Omental fat pad (tissue), 4 donors: ENCODE data around the gene CLTC. TPM values are rescaled to one million over a fixed set of nuclear protein-coding genes. Genes with fewer than 3 reads are reported as not detected.

ENCODE experiments used
- ATAC-seq: fragments of 150-250 bp; one replicate; pipeline ENCODE4 v1.9.1; 2016; ENCODE audit warnings: mild to moderate bottlenecking, moderate library complexity; ENCODE audit not compliant: low FRiP score
- DNase-seq: peaks from one replicate; pipeline ENCODE4 v3.0.0-alpha.2; 2019; ENCODE audit warnings: low spot score
- total RNA-seq, 4 donors: library from RNA; depleted of rRNA; stranded (reverse); fragments of >200 nt; gene quantifications; one replicate each; pipeline ENCODE4 v1.1.0, GENCODE V29; 2016
- TF ChIP-seq, protein P1 (sequence below), 3 donors: fragments of 450-650 bp; IDR thresholded peaks; one replicate each; pipeline ENCODE4 v1.5.1; 2016 to 2017; ENCODE audit warnings: antibody characterized with exemption in 3 of 3, mild to moderate bottlenecking in 3 of 3, moderate library complexity in 2 of 3

Gene CLTC
- total RNA-seq, 4 donors from 2014 or later: 217 to 241 (median 230) TPM

- DNase-seq: no peak
- no peak for ATAC-seq
- TF ChIP-seq, protein P1, sequence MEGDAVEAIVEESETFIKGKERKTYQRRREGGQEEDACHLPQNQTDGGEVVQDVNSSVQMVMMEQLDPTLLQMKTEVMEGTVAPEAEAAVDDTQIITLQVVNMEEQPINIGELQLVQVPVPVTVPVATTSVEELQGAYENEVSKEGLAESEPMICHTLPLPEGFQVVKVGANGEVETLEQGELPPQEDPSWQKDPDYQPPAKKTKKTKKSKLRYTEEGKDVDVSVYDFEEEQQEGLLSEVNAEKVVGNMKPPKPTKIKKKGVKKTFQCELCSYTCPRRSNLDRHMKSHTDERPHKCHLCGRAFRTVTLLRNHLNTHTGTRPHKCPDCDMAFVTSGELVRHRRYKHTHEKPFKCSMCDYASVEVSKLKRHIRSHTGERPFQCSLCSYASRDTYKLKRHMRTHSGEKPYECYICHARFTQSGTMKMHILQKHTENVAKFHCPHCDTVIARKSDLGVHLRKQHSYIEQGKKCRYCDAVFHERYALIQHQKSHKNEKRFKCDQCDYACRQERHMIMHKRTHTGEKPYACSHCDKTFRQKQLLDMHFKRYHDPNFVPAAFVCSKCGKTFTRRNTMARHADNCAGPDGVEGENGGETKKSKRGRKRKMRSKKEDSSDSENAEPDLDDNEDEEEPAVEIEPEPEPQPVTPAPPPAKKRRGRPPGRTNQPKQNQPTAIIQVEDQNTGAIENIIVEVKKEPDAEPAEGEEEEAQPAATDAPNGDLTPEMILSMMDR (IDR thresholded peaks at IDR 0.05): no peak
Measured at GRCh38 chr17:59678918-59679317, 59.2 kb downstream of the CLTC start.

DNA sequence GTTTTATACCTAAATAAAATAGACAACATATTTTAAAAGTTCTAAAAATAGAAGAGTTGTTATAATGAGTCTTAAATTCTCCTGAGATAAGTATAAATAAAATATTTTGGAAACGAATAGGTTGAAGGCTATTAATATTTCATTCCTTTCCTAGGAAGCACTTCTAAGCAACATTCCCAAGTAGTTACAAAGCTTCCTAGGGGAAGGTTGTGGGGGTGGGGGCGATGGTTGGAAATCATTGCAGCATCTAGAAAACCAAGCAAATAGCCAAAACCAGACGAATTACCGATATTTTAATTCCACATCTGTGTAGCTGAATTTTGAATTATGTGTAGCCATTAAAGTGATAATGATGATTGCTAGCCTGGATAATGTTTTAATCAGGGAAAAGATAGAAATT lies 60.6 kb downstream of the CLTC start:
- TF ChIP-seq, protein P1 (IDR thresholded peaks at IDR 0.05): no peak
- ATAC-seq (no peak), DNase-seq (no peak)

DNA sequence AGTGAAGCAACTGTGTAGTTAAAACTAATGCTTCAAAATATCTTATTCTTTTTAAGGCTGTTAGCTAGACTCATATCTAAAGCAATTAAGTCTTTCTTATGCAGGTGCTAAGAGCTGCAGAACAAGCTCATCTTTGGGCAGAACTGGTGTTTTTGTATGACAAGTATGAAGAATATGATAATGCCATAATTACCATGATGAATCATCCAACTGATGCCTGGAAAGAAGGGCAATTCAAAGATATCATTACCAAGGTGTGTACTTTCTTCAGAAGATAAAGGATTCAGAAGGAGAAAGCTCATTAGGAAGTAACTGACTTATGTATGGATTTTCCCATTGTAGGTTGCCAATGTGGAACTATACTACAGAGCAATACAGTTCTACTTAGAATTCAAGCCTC lies 63.6 kb downstream of the CLTC start:
- TF ChIP-seq, protein P1 (IDR thresholded peaks at IDR 0.05): no peak
- DNase-seq: no peak
- ATAC-seq: no peak

DNA sequence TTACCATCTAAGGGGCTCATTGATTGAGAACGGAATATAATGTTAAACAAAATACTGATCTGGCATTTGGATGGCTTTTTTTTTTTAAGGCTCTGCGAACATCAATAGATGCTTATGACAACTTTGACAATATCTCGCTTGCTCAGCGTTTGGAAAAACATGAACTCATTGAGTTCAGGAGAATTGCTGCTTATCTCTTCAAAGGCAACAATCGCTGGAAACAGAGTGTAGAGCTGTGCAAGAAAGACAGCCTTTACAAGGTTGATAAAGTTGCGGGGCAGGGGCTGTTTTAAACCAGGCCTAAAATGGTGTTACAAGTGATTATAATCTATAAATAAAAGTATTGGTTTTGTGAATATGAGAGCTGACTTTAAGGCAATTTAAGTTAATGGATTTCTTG lies 65.3 kb downstream of the CLTC start:
- TF ChIP-seq, protein P1 (IDR thresholded peaks at IDR 0.05): no peak
- DNase-seq: no peak
- ATAC-seq: no peak

GRCh38 chr17:59688008-59688407 lies 68.3 kb downstream of the CLTC start:
- ATAC-seq: no peak
- DNase-seq: no peak
- TF ChIP-seq, protein P1 (IDR thresholded peaks at IDR 0.05): no peak

GRCh38 chr17:59688496-59688895 lies 68.8 kb downstream of the CLTC start:
- ATAC-seq (no peak), DNase-seq (no peak)
- TF ChIP-seq, protein P1 (IDR thresholded peaks at IDR 0.05): no peak

DNA sequence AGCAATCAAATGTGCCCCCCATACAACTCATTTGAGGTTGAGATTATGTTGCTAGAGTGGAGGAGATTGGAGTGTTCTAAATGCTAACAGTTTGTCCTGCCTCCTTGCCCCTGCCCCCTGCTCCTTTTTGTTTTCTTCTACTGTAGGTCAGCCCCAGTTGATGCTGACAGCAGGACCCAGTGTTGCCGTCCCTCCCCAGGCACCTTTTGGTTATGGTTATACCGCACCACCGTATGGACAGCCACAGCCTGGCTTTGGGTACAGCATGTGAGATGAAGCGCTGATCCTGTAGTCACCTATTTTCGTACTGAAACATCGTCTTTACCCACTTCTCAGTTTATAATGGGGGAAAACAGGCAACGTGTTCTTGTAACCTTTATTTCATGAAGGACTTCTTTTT lies 73.9 kb downstream of the CLTC start:
- TF ChIP-seq, protein P1 (IDR thresholded peaks at IDR 0.05): no peak
- DNase-seq (no peak), ATAC-seq (no peak)
